ENCODE measurements around the gene TLK2.
"Not testable (repeated sequence)": the region's sequence is repeated elsewhere in the genome, so short reads cannot be mapped to it uniquely, and the experiment has no call there.

GRCh38 chr17:62453656-62454055, 25.0 kb upstream of the TLK2 start:
- TF ChIP-seq, protein P1, sequence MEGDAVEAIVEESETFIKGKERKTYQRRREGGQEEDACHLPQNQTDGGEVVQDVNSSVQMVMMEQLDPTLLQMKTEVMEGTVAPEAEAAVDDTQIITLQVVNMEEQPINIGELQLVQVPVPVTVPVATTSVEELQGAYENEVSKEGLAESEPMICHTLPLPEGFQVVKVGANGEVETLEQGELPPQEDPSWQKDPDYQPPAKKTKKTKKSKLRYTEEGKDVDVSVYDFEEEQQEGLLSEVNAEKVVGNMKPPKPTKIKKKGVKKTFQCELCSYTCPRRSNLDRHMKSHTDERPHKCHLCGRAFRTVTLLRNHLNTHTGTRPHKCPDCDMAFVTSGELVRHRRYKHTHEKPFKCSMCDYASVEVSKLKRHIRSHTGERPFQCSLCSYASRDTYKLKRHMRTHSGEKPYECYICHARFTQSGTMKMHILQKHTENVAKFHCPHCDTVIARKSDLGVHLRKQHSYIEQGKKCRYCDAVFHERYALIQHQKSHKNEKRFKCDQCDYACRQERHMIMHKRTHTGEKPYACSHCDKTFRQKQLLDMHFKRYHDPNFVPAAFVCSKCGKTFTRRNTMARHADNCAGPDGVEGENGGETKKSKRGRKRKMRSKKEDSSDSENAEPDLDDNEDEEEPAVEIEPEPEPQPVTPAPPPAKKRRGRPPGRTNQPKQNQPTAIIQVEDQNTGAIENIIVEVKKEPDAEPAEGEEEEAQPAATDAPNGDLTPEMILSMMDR (IDR thresholded peaks at IDR 0.05; ENCODE audit: low read depth, low read length) = not testable (repeated sequence)
- TF ChIP-seq, protein P2, sequence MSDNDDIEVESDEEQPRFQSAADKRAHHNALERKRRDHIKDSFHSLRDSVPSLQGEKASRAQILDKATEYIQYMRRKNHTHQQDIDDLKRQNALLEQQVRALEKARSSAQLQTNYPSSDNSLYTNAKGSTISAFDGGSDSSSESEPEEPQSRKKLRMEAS (IDR thresholded peaks at IDR 0.05; ENCODE audit: low read depth, low read length) = not testable (repeated sequence)
- TF ChIP-seq POLR2A (IDR thresholded peaks at IDR 0.05; ENCODE audit: extremely low read depth, insufficient read length) = not testable (repeated sequence)

All from NB4 (cell line).